ENCODE measurements around the gene LINGO4.
"Not testable (repeated sequence)": the region's sequence is repeated elsewhere in the genome, so short reads cannot be mapped to it uniquely, and the experiment has no call there.

LINGO4 gene

DNA sequence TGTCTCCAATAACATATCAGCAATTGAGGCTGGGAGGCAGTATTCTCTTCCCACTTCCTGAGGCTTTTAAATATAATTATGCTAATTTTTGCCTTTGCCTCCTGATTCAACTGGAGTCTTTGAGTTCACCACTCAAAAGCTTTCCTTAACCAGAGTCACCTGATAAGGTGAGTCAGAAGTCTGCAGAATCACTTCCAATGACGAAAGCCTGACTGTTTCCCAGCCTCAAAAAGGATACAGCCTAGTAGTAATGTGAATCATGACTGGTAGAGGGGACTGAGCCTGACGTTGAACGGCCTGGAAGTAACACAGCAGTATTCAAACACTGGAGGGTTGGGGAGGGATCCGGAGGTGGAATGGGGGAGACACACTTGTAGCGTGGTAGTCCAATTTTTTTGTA, 31.5 kb downstream of the LINGO4 start:
- H3K4me3 ChIP-seq (replicated peaks; ENCODE audit: low read depth, low read length): no peak overlapping the region
- H3K27me3 ChIP-seq (replicated peaks; ENCODE audit: control insufficient read depth, insufficient read depth, low read length): no peaks in the 10 kb centered on the region
- TF ChIP-seq, protein P1, sequence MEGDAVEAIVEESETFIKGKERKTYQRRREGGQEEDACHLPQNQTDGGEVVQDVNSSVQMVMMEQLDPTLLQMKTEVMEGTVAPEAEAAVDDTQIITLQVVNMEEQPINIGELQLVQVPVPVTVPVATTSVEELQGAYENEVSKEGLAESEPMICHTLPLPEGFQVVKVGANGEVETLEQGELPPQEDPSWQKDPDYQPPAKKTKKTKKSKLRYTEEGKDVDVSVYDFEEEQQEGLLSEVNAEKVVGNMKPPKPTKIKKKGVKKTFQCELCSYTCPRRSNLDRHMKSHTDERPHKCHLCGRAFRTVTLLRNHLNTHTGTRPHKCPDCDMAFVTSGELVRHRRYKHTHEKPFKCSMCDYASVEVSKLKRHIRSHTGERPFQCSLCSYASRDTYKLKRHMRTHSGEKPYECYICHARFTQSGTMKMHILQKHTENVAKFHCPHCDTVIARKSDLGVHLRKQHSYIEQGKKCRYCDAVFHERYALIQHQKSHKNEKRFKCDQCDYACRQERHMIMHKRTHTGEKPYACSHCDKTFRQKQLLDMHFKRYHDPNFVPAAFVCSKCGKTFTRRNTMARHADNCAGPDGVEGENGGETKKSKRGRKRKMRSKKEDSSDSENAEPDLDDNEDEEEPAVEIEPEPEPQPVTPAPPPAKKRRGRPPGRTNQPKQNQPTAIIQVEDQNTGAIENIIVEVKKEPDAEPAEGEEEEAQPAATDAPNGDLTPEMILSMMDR (IDR thresholded peaks at IDR 0.05; ENCODE audit: insufficient read depth, low read length, poor library complexity, severe bottlenecking): no peak
- H3K36me3 ChIP-seq (ENCODE audit: control insufficient read depth, insufficient read depth, low read length): peaks cover 6% of the 10 kb centered on the region; the same call in 1 of the 2 replicates
- no peak for DNase-seq (ENCODE audit: extremely low read depth, insufficient read length)

- not testable (repeated sequence) for H3K36me3 ChIP-seq (ENCODE audit: control insufficient read depth, insufficient read depth, low read length); H3K4me3 ChIP-seq (replicated peaks; ENCODE audit: low read depth, low read length); H3K27me3 ChIP-seq (replicated peaks; ENCODE audit: control insufficient read depth, insufficient read depth, low read length); DNase-seq (ENCODE audit: extremely low read depth, insufficient read length)
Measured at GRCh38 chr1:151769270-151769669, 35.9 kb downstream of the LINGO4 start.

DNA sequence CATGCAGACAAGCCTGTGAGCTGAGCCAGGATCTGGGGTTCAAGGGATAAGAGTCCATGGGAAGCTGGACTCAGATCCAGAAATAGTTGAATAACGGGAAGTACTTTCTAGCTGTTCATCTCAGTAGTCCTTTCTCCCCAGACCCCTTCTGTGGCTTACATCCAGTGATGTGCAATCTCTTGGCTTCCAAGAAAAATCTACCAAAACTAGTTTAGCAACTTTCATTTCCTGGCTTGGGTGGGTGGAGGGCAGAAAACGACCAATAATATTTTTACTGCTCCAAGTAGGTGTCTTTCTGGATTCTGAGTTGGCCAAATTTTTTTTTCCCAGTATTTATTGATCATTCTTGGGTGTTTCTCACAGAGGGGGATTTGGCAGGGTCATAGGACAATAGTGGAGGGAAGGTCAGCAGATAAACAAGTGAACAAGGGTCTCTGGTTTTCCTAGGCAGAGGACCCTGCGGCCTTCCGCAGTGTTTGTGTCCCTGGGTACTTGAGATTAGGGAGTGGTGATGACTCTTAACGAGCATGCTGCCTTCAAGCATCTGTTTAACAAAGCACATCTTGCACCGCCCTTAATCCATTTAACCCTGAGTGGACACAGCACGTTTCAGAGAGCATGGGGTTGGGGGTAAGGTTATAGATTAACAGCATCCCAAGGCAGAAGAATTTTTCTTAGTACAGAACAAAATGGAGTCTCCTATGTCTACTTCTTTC, 36.7 kb downstream of the LINGO4 start:
- H3K4me3 ChIP-seq (replicated peaks; ENCODE audit: low read depth, low read length); H3K36me3 ChIP-seq (ENCODE audit: control insufficient read depth, insufficient read depth, low read length); DNase-seq (ENCODE audit: extremely low read depth, insufficient read length); H3K27me3 ChIP-seq (replicated peaks; ENCODE audit: control insufficient read depth, insufficient read depth, low read length): not testable (repeated sequence)

- Histone ChIP-seq H3K4me3 (replicated peaks; ENCODE audit: low read depth, low read length) (peak overlapping the region; percentile 96), H3K27me3 (replicated peaks; ENCODE audit: control insufficient read depth, insufficient read depth, low read length) (no peaks in the 10 kb centered on the region), H3K36me3 (ENCODE audit: control insufficient read depth, insufficient read depth, low read length) (peaks cover 9% of the 10 kb centered on the region)
- TF ChIP-seq, protein P1 (IDR thresholded peaks at IDR 0.05; ENCODE audit: insufficient read depth, low read length, poor library complexity, severe bottlenecking): no peak
- DNase-seq (ENCODE audit: extremely low read depth, insufficient read length): no peak
Measured at GRCh38 chr1:151763990-151764389, 41.2 kb downstream of the LINGO4 start.

DNA sequence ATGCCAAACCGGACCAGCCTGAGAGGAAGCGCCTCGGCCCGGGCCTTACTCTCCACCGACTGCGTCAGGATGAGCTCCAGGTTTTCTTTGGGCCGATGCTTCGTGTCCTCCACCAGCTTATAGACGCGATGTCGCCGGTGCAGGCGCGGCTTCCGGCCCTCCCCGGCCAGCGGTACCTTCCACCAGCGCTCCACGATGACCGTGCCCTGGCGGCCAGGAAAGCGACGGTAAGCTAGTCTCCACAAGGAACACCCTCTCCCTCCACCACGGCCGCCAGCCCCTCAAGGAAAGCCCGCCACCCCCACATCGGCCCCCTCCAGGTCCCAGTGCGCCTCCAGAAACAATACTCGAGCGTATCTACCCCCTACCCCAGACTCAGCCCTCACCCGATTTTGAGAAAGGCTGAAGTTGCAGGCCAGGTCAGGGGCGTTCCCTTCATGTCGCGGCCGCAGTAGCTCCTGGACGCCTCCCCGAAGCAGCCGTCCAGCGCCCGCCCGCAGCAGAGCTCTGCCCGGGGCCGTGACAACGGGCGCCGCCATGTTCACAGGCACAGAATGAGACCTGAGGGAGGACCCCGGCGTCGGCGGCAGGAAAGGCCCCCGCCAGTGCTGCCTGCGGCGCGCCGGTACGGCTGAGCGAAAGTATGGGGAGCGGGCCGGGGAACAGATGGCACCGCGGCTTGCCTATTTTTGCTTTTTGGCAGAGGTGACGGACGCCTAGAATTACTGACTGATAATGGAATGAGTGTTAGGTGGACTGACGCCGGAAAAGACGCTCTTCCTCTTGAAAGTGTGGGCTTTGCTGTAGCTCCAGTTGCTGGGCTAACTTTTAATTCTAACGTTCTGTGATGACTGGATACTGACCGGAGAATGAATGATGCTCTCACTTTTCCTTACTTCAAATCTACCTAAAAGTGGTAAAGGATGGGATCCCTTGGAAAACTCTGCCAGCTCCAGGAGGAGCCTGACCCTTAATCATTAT, 42.0 kb downstream of the LINGO4 start, which contains the start of gene MRPL9:
MRPL9 (minus strand) TSS at position 556 of the 981 bp plus-strand sequence; CDS start at position 539, 17 bp downstream.
- Histone ChIP-seq H3K36me3 (ENCODE audit: control insufficient read depth, insufficient read depth, low read length) (peaks cover 9% of the 10 kb centered on the region), H3K27me3 (replicated peaks; ENCODE audit: control insufficient read depth, insufficient read depth, low read length) (no peaks in the 10 kb centered on the region), H3K4me3 (replicated peaks; ENCODE audit: low read depth, low read length) (peak within 1 kb of the TSS; percentile 96)
- DNase-seq (ENCODE audit: extremely low read depth, insufficient read length): peak; percentile 89
- TF ChIP-seq, protein P1 (IDR thresholded peaks at IDR 0.05; ENCODE audit: insufficient read depth, low read length, poor library complexity, severe bottlenecking): no peak

GRCh38 chr1:151760597-151761385, 44.4 kb downstream of the LINGO4 start:
- no peak for DNase-seq (ENCODE audit: extremely low read depth, insufficient read length)
- Histone ChIP-seq H3K4me3 (replicated peaks; ENCODE audit: low read depth, low read length) (no peak overlapping the region), H3K27me3 (replicated peaks; ENCODE audit: control insufficient read depth, insufficient read depth, low read length) (no peaks in the 10 kb centered on the region), H3K36me3 (ENCODE audit: control insufficient read depth, insufficient read depth, low read length) (peaks cover 11% of the 10 kb centered on the region)
- TF ChIP-seq, protein P1 (IDR thresholded peaks at IDR 0.05; ENCODE audit: insufficient read depth, low read length, poor library complexity, severe bottlenecking): no peak
